HEK293T (cell line): ENCODE measurements around the gene HOXC9.

ENCODE experiments used
- BHLHE40 ChIP-seq: fragments of 450-650 bp; IDR thresholded peaks from 2 replicates; pipeline ENCODE4 v1.6.1; 2016; ENCODE audit warnings: mild to moderate bottlenecking, moderate library complexity, borderline replicate concordance
- FOXA1 ChIP-seq: fragments of 450-650 bp; IDR thresholded peaks from 2 replicates; pipeline ENCODE4 v1.6.1; 2016; ENCODE audit warnings: mild to moderate bottlenecking
- HDGF ChIP-seq: fragments of 450-650 bp; IDR thresholded peaks from 2 replicates; pipeline ENCODE4 v1.6.1; 2017; ENCODE audit warnings: antibody characterized with exemption, borderline replicate concordance

GRCh38 chr12:54040148-54040494, 40.2 kb downstream of the HOXC9 start:
- TF ChIP-seq FOXA1, result no peak
- TF ChIP-seq HDGF, result no peak
- no peak for TF ChIP-seq BHLHE40
